ACC112 (cell line): ENCODE data around the gene ADAMTS10.
"Not testable (repeated sequence)": the region's sequence is repeated elsewhere in the genome, so short reads cannot be mapped to it uniquely, and the experiment has no call there.

ENCODE experiments used
- H2AFZ ChIP-seq: fragments of 200-600 bp; sonication (generic); one replicate; pipeline ENCODE4 v1.6.0; 2017; ENCODE audit warnings: antibody characterized with exemption, low read length; ENCODE audit not compliant: unreplicated experiment
- H3K27ac ChIP-seq: fragments of 200-600 bp; sonication (generic); 2 replicates; pipeline ENCODE4 v1.5.1; 2014; ENCODE audit warnings: low read depth, mild to moderate bottlenecking, antibody characterized with exemption, low read length, moderate library complexity
- H3K27me3 ChIP-seq: fragments of 200-600 bp; sonication (generic); 2 replicates; pipeline ENCODE4 v1.6.1; 2014; ENCODE audit warnings: mild to moderate bottlenecking, antibody characterized with exemption, low read length, moderate library complexity, mixed read lengths; ENCODE audit not compliant: insufficient read depth
- H3K36me3 ChIP-seq: fragments of 200-600 bp; sonication (generic); 2 replicates; pipeline ENCODE4 v1.6.1; 2016; ENCODE audit warnings: mild to moderate bottlenecking, antibody characterized with exemption, low read length, moderate library complexity, mixed read lengths; ENCODE audit not compliant: insufficient read depth
- H3K4me1 ChIP-seq: fragments of 200-600 bp; sonication (generic); one replicate; pipeline ENCODE4 v1.6.1; 2016; ENCODE audit warnings: low read length, mixed read lengths; ENCODE audit not compliant: insufficient read depth, unreplicated experiment, control insufficient read depth
- H3K4me3 ChIP-seq: fragments of 200-600 bp; sonication (generic); 2 replicates; pipeline ENCODE4 v1.5.1; 2014; ENCODE audit warnings: mild to moderate bottlenecking, low read depth, low read length
- H3K79me2 ChIP-seq: fragments of 200-600 bp; sonication (generic); one replicate; pipeline ENCODE4 v1.6.0; 2016; ENCODE audit warnings: low read length; ENCODE audit not compliant: control insufficient read depth, unreplicated experiment, insufficient read depth

Gene ADAMTS10

GRCh38 chr19:8626842-8627241 lies 16.3 kb upstream of the ADAMTS10 start:
- H3K36me3 ChIP-seq: no peaks in the 10 kb centered on the region
- no peak overlapping the region for H3K4me3 ChIP-seq
- no peaks in the 10 kb centered on the region for H3K79me2 ChIP-seq
- H3K27ac ChIP-seq: no peak overlapping the region
- H2AFZ ChIP-seq: no peak overlapping the region
- no peaks in the 10 kb centered on the region for H3K27me3 ChIP-seq
- no peaks in the 10 kb centered on the region for H3K4me1 ChIP-seq

- H3K27ac ChIP-seq, H3K4me1 ChIP-seq, H3K79me2 ChIP-seq, H3K4me3 ChIP-seq, H3K36me3 ChIP-seq, H3K27me3 ChIP-seq, H2AFZ ChIP-seq: not testable (repeated sequence)
Measured at GRCh38 chr19:8622886-8623285, 12.4 kb upstream of the ADAMTS10 start.

GRCh38 chr19:8618751-8619150 lies 8.2 kb upstream of the ADAMTS10 start:
- Histone ChIP-seq H3K27me3 (no peaks in the 10 kb centered on the region; the same call in 1 of the 2 replicates), H3K27ac (no peak overlapping the region), H2AFZ (no peak overlapping the region), H3K36me3 (no peaks in the 10 kb centered on the region), H3K4me3 (no peak overlapping the region), H3K79me2 (no peaks in the 10 kb centered on the region), H3K4me1 (no peaks in the 10 kb centered on the region)

- H3K79me2 ChIP-seq: no peaks in the 10 kb centered on the region
- H2AFZ ChIP-seq: no peak overlapping the region
- H3K27ac ChIP-seq: no peak overlapping the region
- no peak overlapping the region for H3K4me3 ChIP-seq
- H3K4me1 ChIP-seq: no peaks in the 10 kb centered on the region
- no peaks in the 10 kb centered on the region for H3K36me3 ChIP-seq
- H3K27me3 ChIP-seq: no peaks in the 10 kb centered on the region; the same call in 1 of the 2 replicates
Measured at GRCh38 chr19:8617984-8618383, 7.5 kb upstream of the ADAMTS10 start.

GRCh38 chr19:8617325-8617724 lies 6.8 kb upstream of the ADAMTS10 start:
- H3K4me3 ChIP-seq, H3K36me3 ChIP-seq, H2AFZ ChIP-seq, H3K4me1 ChIP-seq, H3K27ac ChIP-seq, H3K27me3 ChIP-seq, H3K79me2 ChIP-seq: not testable (repeated sequence)

GRCh38 chr19:8616861-8617260 lies 6.3 kb upstream of the ADAMTS10 start:
- Histone ChIP-seq H3K36me3 (no peaks in the 10 kb centered on the region), H2AFZ (no peak overlapping the region), H3K27ac (no peak overlapping the region), H3K79me2 (no peaks in the 10 kb centered on the region), H3K4me1 (no peaks in the 10 kb centered on the region), H3K4me3 (no peak overlapping the region), H3K27me3 (no peaks in the 10 kb centered on the region; the same call in 1 of the 2 replicates)

- no peaks in the 10 kb centered on the region for H3K79me2 ChIP-seq
- no peak overlapping the region for H3K4me3 ChIP-seq
- H2AFZ ChIP-seq: no peak overlapping the region
- H3K27me3 ChIP-seq: no peaks in the 10 kb centered on the region; the same call in 1 of the 2 replicates
- H3K4me1 ChIP-seq: peaks cover 5% of the 10 kb centered on the region
- no peak overlapping the region for H3K27ac ChIP-seq
- H3K36me3 ChIP-seq: no peaks in the 10 kb centered on the region
Measured at GRCh38 chr19:8615813-8616596, 5.5 kb upstream of the ADAMTS10 start.

- H3K27me3 ChIP-seq: no peaks in the 10 kb centered on the region
- no peak overlapping the region for H3K4me3 ChIP-seq
- H3K79me2 ChIP-seq: no peaks in the 10 kb centered on the region
- no peak overlapping the region for H3K27ac ChIP-seq
- no peak overlapping the region for H2AFZ ChIP-seq
- H3K4me1 ChIP-seq: peaks cover 5% of the 10 kb centered on the region
- no peaks in the 10 kb centered on the region for H3K36me3 ChIP-seq
Measured at GRCh38 chr19:8615024-8615423, 4.5 kb upstream of the ADAMTS10 start.

GRCh38 chr19:8614455-8614854 lies 3.9 kb upstream of the ADAMTS10 start:
- Histone ChIP-seq H3K4me3 (no peak overlapping the region), H3K27me3 (no peaks in the 10 kb centered on the region), H3K27ac (no peak overlapping the region), H2AFZ (no peak overlapping the region), H3K36me3 (no peaks in the 10 kb centered on the region), H3K79me2 (no peaks in the 10 kb centered on the region), H3K4me1 (peaks cover 5% of the 10 kb centered on the region)

- H3K79me2 ChIP-seq: no peaks in the 10 kb centered on the region
- H3K27me3 ChIP-seq: no peaks in the 10 kb centered on the region
- no peaks in the 10 kb centered on the region for H3K36me3 ChIP-seq
- H3K4me1 ChIP-seq: peaks cover 8% of the 10 kb centered on the region
- H2AFZ ChIP-seq: no peak overlapping the region
- H3K27ac ChIP-seq: no peak overlapping the region
- H3K4me3 ChIP-seq: no peak overlapping the region
Measured at GRCh38 chr19:8612807-8613171, 2.3 kb upstream of the ADAMTS10 start.
